ENCODE measurements around the gene AIDA.

DNA sequence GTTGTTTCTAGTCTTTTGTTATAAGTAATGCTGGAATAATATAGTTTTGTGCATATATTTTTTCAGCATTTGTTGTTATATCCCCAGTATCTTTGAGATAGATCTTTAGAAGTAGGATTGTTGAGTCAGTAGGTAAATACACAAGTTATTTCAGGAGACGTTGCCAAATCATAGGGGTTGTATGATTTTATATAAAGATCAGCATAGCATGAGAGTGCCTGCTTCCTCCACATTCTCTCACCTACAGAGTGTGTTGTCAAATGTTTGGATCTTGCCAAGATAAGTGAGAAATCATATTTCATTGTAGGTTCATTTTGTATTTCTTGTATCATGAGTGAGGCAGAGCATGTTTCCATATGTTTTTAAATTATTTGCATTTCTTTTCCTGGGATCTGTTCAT is 69.8 kb downstream of the AIDA start:
- TF ChIP-seq, protein P1, sequence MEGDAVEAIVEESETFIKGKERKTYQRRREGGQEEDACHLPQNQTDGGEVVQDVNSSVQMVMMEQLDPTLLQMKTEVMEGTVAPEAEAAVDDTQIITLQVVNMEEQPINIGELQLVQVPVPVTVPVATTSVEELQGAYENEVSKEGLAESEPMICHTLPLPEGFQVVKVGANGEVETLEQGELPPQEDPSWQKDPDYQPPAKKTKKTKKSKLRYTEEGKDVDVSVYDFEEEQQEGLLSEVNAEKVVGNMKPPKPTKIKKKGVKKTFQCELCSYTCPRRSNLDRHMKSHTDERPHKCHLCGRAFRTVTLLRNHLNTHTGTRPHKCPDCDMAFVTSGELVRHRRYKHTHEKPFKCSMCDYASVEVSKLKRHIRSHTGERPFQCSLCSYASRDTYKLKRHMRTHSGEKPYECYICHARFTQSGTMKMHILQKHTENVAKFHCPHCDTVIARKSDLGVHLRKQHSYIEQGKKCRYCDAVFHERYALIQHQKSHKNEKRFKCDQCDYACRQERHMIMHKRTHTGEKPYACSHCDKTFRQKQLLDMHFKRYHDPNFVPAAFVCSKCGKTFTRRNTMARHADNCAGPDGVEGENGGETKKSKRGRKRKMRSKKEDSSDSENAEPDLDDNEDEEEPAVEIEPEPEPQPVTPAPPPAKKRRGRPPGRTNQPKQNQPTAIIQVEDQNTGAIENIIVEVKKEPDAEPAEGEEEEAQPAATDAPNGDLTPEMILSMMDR (tag by site-specific recombination; IDR thresholded peaks at IDR 0.05) = no peak
- TF ChIP-seq YY1 (tag by site-specific recombination; IDR thresholded peaks at IDR 0.05) = no peak
- TF ChIP-seq ZNF423 (tag by site-specific recombination; IDR thresholded peaks at IDR 0.05) = no peak
- no peak for TF ChIP-seq BCL11A (tag by site-specific recombination; IDR thresholded peaks at IDR 0.05; ENCODE audit: low read depth)
- no peak for TF ChIP-seq ZNF175 (tag by site-specific recombination; IDR thresholded peaks at IDR 0.05)
- no peak for TF ChIP-seq ZNF660 (tag by site-specific recombination; IDR thresholded peaks at IDR 0.05)
- TF ChIP-seq GLIS1 (tag by site-specific recombination; IDR thresholded peaks at IDR 0.05) = no peak
- no peak for TF ChIP-seq ZNF133 (tag by site-specific recombination; IDR thresholded peaks at IDR 0.05)
- no peak for TF ChIP-seq ZNF768 (tag by site-specific recombination; IDR thresholded peaks at IDR 0.05)
- TF ChIP-seq ZNF510 (tag by site-specific recombination; IDR thresholded peaks at IDR 0.05; ENCODE audit: insufficient replicate concordance) = no peak
- TF ChIP-seq ZNF274 (IDR thresholded peaks at IDR 0.05; ENCODE audit: low read length) = no peak
- TF ChIP-seq ZNF274 (tag by site-specific recombination; IDR thresholded peaks at IDR 0.05; ENCODE audit: borderline replicate concordance) = no peak
- TF ChIP-seq ZNF155 (tag by site-specific recombination; IDR thresholded peaks at IDR 0.05) = no peak
